IMR-90 (cell line): ENCODE data around the gene IFNA16. TPM values are rescaled to one million over a fixed set of nuclear protein-coding genes. Genes with fewer than 3 reads are reported as not detected.

ENCODE experiments used
- ATAC-seq: fragments of 200-7000 bp; cut with Tn5 transposase; 2 replicates; pipeline ENCODE4 v1.9.1; 2020; ENCODE audit warnings: low read depth, mild to moderate bottlenecking, moderate library complexity
- BruUV-seq: library from RNA; stranded (reverse); fragments of 400-500 nt; replicated peaks from 2 replicates; lab custom pipeline; 2021; lab: Mats Ljungman, UMichigan
- CTCF ChIA-PET: fragments of 300-600 bp; formaldehyde crosslinking; extraction: SDS; loops from one replicate; lab custom pipeline; 2021; ENCODE audit warnings: antibody characterized with exemption; lab: Yijun Ruan, JAX
- POLR2A ChIA-PET: fragments of 300-600 bp; sonication (Branson Sonifier 250); formaldehyde crosslinking; loops from one replicate; lab custom pipeline; 2022; ENCODE audit warnings: antibody characterized with exemption; ENCODE audit not compliant: unreplicated experiment; lab: Charles Lee
- DNase-seq: peaks from one replicate; pipeline ENCODE4 v3.0.0; 2013
- H2AFZ ChIP-seq: replicated peaks from 2 replicates; pipeline ENCODE3; 2013; ENCODE audit warnings: low read length, mild to moderate bottlenecking; ENCODE audit not compliant: poor library complexity
- H2AK5ac ChIP-seq: 2 replicates; pipeline ENCODE4 v1.6.1; 2013; ENCODE audit warnings: low read depth, low read length, inconsistent platforms
- H2AK9ac ChIP-seq: replicated peaks from 2 replicates; pipeline ENCODE3; 2013; ENCODE audit warnings: mild to moderate bottlenecking, low read depth, low read length, moderate library complexity; ENCODE audit not compliant: poor library complexity
- H2BK120ac ChIP-seq: 2 replicates; pipeline ENCODE4 v1.6.1; 2013; ENCODE audit warnings: low read depth, low read length, inconsistent platforms
- H2BK15ac ChIP-seq: 3 replicates; pipeline ENCODE4 v1.6.1; 2013; ENCODE audit warnings: low read depth, low read length, inconsistent platforms
- H2BK20ac ChIP-seq: 2 replicates; pipeline ENCODE4 v1.6.1; 2013; ENCODE audit warnings: low read depth, mild to moderate bottlenecking, inconsistent platforms, low read length, moderate library complexity
- H2BK5ac ChIP-seq: 2 replicates; pipeline ENCODE4 v1.6.1; 2013; ENCODE audit warnings: mild to moderate bottlenecking, low read depth, low read length, inconsistent platforms; ENCODE audit not compliant: poor library complexity, severe bottlenecking
- H3K14ac ChIP-seq: replicated peaks from 2 replicates; pipeline ENCODE4 v1.6.1; 2013; ENCODE audit warnings: low read depth, low read length, inconsistent platforms
- H3K18ac ChIP-seq: 2 replicates; pipeline ENCODE4 v1.6.1; 2013; ENCODE audit warnings: low read depth, low read length, control low read depth
- H3K23ac ChIP-seq: 2 replicates; pipeline ENCODE4 v1.6.1; 2013; ENCODE audit warnings: low read depth, low read length, inconsistent platforms
- H3K27ac ChIP-seq: 2 replicates; pipeline ENCODE4 v1.5.1; 2013; ENCODE audit warnings: mild to moderate bottlenecking, control low read depth, low read length; ENCODE audit not compliant: insufficient read depth
- H3K27me3 ChIP-seq: 2 replicates; pipeline ENCODE4 v1.6.1; 2013; ENCODE audit warnings: low read length; ENCODE audit not compliant: control insufficient read depth, insufficient read depth
- H3K36me3 ChIP-seq: 2 replicates; pipeline ENCODE4 v1.6.1; 2013; ENCODE audit warnings: low read length, mixed read lengths; ENCODE audit not compliant: control insufficient read depth, insufficient read depth
- H3K4ac ChIP-seq: 2 replicates; pipeline ENCODE4 v1.6.1; 2013; ENCODE audit warnings: low read depth, low read length, inconsistent platforms
- H3K4me1 ChIP-seq: 2 replicates; pipeline ENCODE4 v1.6.1; 2013; ENCODE audit warnings: low read length, mixed read lengths; ENCODE audit not compliant: control insufficient read depth, insufficient read depth
- H3K4me2 ChIP-seq: 2 replicates; pipeline ENCODE4 v1.6.1; 2013; ENCODE audit warnings: low read depth, mild to moderate bottlenecking, control low read depth, low read length, moderate library complexity
- H3K4me3 ChIP-seq: 2 replicates; pipeline ENCODE4 v1.5.1; 2013; ENCODE audit warnings: low read depth, mild to moderate bottlenecking, control low read depth, low read length, moderate library complexity; ENCODE audit not compliant: insufficient read depth
- H3K56ac ChIP-seq: 2 replicates; pipeline ENCODE4 v1.6.1; 2013; ENCODE audit warnings: low read length, inconsistent platforms; ENCODE audit not compliant: insufficient read depth; ENCODE audit errors: extremely low read depth
- H3K79me1 ChIP-seq, 2 experiments: 2 replicates each; pipeline ENCODE4 v1.6.1; 2013; ENCODE audit warnings: low read length in 2 of 2, inconsistent platforms in 1 of 2, low read depth in 1 of 2
- H3K9ac ChIP-seq: 2 replicates; pipeline ENCODE4 v1.6.1; 2013; ENCODE audit warnings: low read depth, low read length, control low read depth
- H3K9me1 ChIP-seq: 2 replicates; pipeline ENCODE4 v1.6.1; 2013; ENCODE audit warnings: low read length, inconsistent platforms; ENCODE audit not compliant: insufficient read depth
- H3K9me3 ChIP-seq: 2 replicates; pipeline ENCODE4 v1.6.1; 2013; ENCODE audit warnings: low read length; ENCODE audit not compliant: control insufficient read depth, insufficient read depth
- H4K20me1 ChIP-seq: 2 replicates; pipeline ENCODE4 v1.6.1; 2013; ENCODE audit warnings: low read length, inconsistent platforms; ENCODE audit not compliant: insufficient read depth
- H4K5ac ChIP-seq: 2 replicates; pipeline ENCODE4 v1.6.1; 2013; ENCODE audit warnings: mild to moderate bottlenecking, low read depth, low read length, control low read depth
- H4K8ac ChIP-seq, 2 experiments: 2 replicates each; pipeline ENCODE4 v1.6.1; 2013; ENCODE audit warnings: low read depth in 2 of 2, low read length in 2 of 2, control low read depth in 1 of 2, inconsistent platforms in 1 of 2
- H4K91ac ChIP-seq: 2 replicates; pipeline ENCODE4 v1.6.1; 2013; ENCODE audit warnings: low read depth, low read length, inconsistent platforms; ENCODE audit not compliant: insufficient read depth
- CEBPB ChIP-seq: IDR thresholded peaks from 2 replicates; pipeline ENCODE4 v1.6.1; 2012; ENCODE audit warnings: low read depth, low read length, improper control_type of control experiment
- CHD1 ChIP-seq: IDR thresholded peaks from 2 replicates; pipeline ENCODE4 v1.6.1; 2012; ENCODE audit warnings: low read depth, low read length, improper control_type of control experiment
- MXI1 ChIP-seq: IDR thresholded peaks from 2 replicates; pipeline ENCODE4 v1.6.1; 2012; ENCODE audit warnings: low read depth, mild to moderate bottlenecking, low read length, moderate library complexity, borderline replicate concordance
- NFE2L2 ChIP-seq: fragments of 150-350 bp; IDR thresholded peaks from 2 replicates; pipeline ENCODE4 v1.6.1; 2016; ENCODE audit warnings: low read depth, mild to moderate bottlenecking, low read length
- WGBS, 2 experiments: methylation state at CpG; one replicate each; pipeline versions ENCODE4 v1.1.5 to v1.1.7; 2013; ENCODE audit warnings: missing lambda C conversion rate in 2 of 2; ENCODE audit not compliant: insufficient read length in 1 of 2; ENCODE audit errors: extremely low coverage in 2 of 2; 5-methylcytosine and 5-hydroxymethylcytosine counted together
- dilution Hi-C: fragments of 300-500 bp; cut with HindIII; formaldehyde crosslinking; loops from one replicate; pipeline ENCODE4 v1.14.3; 2018; ENCODE audit warnings: low sequenced_read_pairs; ENCODE audit not compliant: unreplicated experiment
- in situ Hi-C: fragments of 300-500 bp; cut with MboI; formaldehyde crosslinking; loops from 3 replicates; pipeline ENCODE4 v1.14.3; 2019; ENCODE audit warnings: low sequenced_read_pairs, inconsistent platforms, mixed read lengths
- intact Hi-C: fragments of 100-400 bp; cut with micrococcal nuclease; formaldehyde crosslinking; loops from 2 replicates; pipeline ENCODE4 v1.10.0; 2022
- polyA plus RNA-seq, 3 experiments: library from polyadenylated mRNA; depleted of rRNA; stranded (reverse); fragments of >200 nt; gene quantifications; 2 replicates each; pipeline ENCODE4 v1.2.3, GENCODE V29; 2012; ENCODE audit warnings: low replicate concordance in 1 of 3
- total RNA-seq: library from RNA; depleted of rRNA; stranded (reverse); fragments of >200 nt; gene quantifications from 2 replicates; pipeline ENCODE4 v1.2.3, GENCODE V29; 2012
- TF ChIP-seq, protein P1 (sequence below): fragments of 150-350 bp; IDR thresholded peaks from 2 replicates; pipeline ENCODE4 v1.6.1; 2017; ENCODE audit warnings: mild to moderate bottlenecking, antibody characterized with exemption, low read length, low read depth

Gene IFNA16
- total and polyA plus RNA-seq, 2 of the 4 experiments (the other 2 are of a cell fraction), result not detected

DNA sequence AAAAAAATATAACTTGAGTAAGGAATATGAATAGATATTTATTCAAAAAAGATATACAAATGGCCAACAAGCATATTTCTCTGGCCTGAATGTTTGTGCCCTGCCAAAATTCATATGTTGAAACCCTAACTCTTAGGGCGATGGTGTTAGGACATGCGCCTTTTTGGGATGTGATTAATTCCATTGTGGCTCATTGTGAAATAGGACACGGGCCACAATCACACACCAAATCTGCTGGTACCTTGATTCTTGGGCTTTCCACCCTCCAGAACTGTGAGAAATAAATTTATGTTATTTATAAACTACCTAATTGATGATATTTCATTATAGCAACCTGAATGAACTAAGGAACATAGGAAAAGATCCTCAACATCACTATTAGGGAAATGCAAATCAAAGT lies 45.0 kb downstream of the IFNA16 start:
- intact Hi-C loops (no loop called here), dilution Hi-C loops (no loop called here), in situ Hi-C loops (no loop called here)
- Histone ChIP-seq H3K18ac (no peak overlapping the region), H4K20me1 (no peaks in the 10 kb centered on the region), H4K5ac (no peak overlapping the region), H3K9ac (no peak overlapping the region), H2BK120ac (no peak overlapping the region), H3K36me3 (no peaks in the 10 kb centered on the region), H3K79me1 (no peaks in the 10 kb centered on the region), H3K4ac (no peak overlapping the region), H3K56ac (no peak overlapping the region), H2BK5ac (no peak overlapping the region), H3K27me3 (no peaks in the 10 kb centered on the region), H3K4me3 (no peak overlapping the region), H2BK20ac (no peak overlapping the region), H4K8ac (no peak overlapping the region), H2AK9ac (no peak overlapping the region), H3K4me2 (no peak overlapping the region), H3K23ac (no peak overlapping the region), H2BK15ac (no peak overlapping the region), H3K4me1 (no peaks in the 10 kb centered on the region), H3K9me1 (no peaks in the 10 kb centered on the region), H2AFZ (no peak overlapping the region), H4K91ac (no peak overlapping the region), H3K14ac (no peak overlapping the region), H3K27ac (no peak overlapping the region), H2AK5ac (no peak overlapping the region), H3K9me3 (no peaks in the 10 kb centered on the region)
- CTCF ChIA-PET, result no interaction called here
- BruUV-seq, result no TSS peak
- POLR2A ChIA-PET, result no interaction called here
- no peak for TF ChIP-seq CHD1
- TF ChIP-seq CEBPB, result no peak
- TF ChIP-seq NFE2L2, result no peak
- TF ChIP-seq, protein P1, sequence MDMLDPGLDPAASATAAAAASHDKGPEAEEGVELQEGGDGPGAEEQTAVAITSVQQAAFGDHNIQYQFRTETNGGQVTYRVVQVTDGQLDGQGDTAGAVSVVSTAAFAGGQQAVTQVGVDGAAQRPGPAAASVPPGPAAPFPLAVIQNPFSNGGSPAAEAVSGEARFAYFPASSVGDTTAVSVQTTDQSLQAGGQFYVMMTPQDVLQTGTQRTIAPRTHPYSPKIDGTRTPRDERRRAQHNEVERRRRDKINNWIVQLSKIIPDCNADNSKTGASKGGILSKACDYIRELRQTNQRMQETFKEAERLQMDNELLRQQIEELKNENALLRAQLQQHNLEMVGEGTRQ, result no peak
- no peak for TF ChIP-seq MXI1
- WGBS, 2 experiments, result no CpG with 5 or more reads among the region's 3 CpGs
- DNase-seq (no peak), ATAC-seq (no peak)
